Ishikawa (cell line): ENCODE results near the gene QPRT.

Source experiments
- CREB1 ChIP-seq: IDR thresholded peaks from 2 replicates; pipeline ENCODE4 v1.6.1; 2012; ENCODE audit warnings: low read depth
- EGR1 ChIP-seq: IDR thresholded peaks from 2 replicates; pipeline ENCODE4 v1.6.1; 2012
- EP300 ChIP-seq: IDR thresholded peaks from 2 replicates; pipeline ENCODE4 v1.6.1; 2012; ENCODE audit warnings: borderline replicate concordance
- RAD21 ChIP-seq: IDR thresholded peaks from 2 replicates; pipeline ENCODE4 v1.6.1; 2012; ENCODE audit warnings: low read depth
- TAF1 ChIP-seq: IDR thresholded peaks from 2 replicates; pipeline ENCODE4 v1.6.1; 2012; ENCODE audit warnings: low read depth, mild to moderate bottlenecking
- TCF12 ChIP-seq: IDR thresholded peaks from 2 replicates; pipeline ENCODE4 v1.6.1; 2012; ENCODE audit warnings: low read depth
- TEAD4 ChIP-seq: IDR thresholded peaks from 2 replicates; pipeline ENCODE4 v1.6.1; 2012
- YY1 ChIP-seq: IDR thresholded peaks from 2 replicates; pipeline ENCODE4 v1.6.1; 2012; ENCODE audit warnings: low read depth
- TF ChIP-seq, protein P1 (sequence below): IDR thresholded peaks from 2 replicates; pipeline ENCODE4 v1.6.1; 2012
- TF ChIP-seq, protein P2 (sequence below): IDR thresholded peaks from 2 replicates; pipeline ENCODE4 v1.6.1; 2012; ENCODE audit warnings: low read depth, mild to moderate bottlenecking

DNA sequence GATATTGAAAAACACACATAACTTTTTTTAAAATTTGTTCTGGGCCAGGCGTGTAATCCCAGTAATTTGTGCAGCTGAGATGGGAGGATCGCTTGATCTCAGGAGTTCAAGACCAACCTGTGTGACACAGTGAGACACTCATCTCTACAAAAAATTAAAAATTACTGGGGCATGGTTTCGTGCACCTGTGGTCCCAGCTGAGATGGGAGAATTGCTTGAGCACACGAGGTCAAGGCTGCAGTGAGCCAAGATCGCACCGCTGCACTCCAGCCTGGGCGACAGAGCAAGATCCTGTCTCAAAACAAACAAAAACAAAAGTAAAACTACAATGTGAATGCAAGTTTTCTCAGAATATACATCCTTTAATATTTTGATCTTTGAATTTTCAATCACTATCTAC, 51.7 kb downstream of the QPRT start:
- no peak for TF ChIP-seq RAD21
- no peak for TF ChIP-seq TEAD4
- no peak for TF ChIP-seq TCF12
- TF ChIP-seq TAF1: no peak
- TF ChIP-seq EP300: no peak
- no peak for TF ChIP-seq YY1
- no peak for TF ChIP-seq CREB1
- no peak for TF ChIP-seq EGR1
- TF ChIP-seq, protein P1, sequence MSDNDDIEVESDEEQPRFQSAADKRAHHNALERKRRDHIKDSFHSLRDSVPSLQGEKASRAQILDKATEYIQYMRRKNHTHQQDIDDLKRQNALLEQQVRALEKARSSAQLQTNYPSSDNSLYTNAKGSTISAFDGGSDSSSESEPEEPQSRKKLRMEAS: no peak
- TF ChIP-seq, protein P2, sequence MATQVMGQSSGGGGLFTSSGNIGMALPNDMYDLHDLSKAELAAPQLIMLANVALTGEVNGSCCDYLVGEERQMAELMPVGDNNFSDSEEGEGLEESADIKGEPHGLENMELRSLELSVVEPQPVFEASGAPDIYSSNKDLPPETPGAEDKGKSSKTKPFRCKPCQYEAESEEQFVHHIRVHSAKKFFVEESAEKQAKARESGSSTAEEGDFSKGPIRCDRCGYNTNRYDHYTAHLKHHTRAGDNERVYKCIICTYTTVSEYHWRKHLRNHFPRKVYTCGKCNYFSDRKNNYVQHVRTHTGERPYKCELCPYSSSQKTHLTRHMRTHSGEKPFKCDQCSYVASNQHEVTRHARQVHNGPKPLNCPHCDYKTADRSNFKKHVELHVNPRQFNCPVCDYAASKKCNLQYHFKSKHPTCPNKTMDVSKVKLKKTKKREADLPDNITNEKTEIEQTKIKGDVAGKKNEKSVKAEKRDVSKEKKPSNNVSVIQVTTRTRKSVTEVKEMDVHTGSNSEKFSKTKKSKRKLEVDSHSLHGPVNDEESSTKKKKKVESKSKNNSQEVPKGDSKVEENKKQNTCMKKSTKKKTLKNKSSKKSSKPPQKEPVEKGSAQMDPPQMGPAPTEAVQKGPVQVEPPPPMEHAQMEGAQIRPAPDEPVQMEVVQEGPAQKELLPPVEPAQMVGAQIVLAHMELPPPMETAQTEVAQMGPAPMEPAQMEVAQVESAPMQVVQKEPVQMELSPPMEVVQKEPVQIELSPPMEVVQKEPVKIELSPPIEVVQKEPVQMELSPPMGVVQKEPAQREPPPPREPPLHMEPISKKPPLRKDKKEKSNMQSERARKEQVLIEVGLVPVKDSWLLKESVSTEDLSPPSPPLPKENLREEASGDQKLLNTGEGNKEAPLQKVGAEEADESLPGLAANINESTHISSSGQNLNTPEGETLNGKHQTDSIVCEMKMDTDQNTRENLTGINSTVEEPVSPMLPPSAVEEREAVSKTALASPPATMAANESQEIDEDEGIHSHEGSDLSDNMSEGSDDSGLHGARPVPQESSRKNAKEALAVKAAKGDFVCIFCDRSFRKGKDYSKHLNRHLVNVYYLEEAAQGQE: no peak
